ENCODE results near the gene PLEKHM3.

- TF ChIP-seq TAF1 (IDR thresholded peaks at IDR 0.05; ENCODE audit: low read depth) (no peak), MAX (IDR thresholded peaks at IDR 0.05) (no peak), EP300 (IDR thresholded peaks at IDR 0.05; ENCODE audit: borderline replicate concordance) (no peak), CEBPB (IDR thresholded peaks at IDR 0.05) (no peak), YY1 (IDR thresholded peaks at IDR 0.05; ENCODE audit: low read depth) (no peak), EGR1 (IDR thresholded peaks at IDR 0.05) (no peak)
These were observed 217.8 kb downstream of the PLEKHM3 start for GRCh38 chr2:207807516-207807915.
